HG03108 (cell line): ENCODE measurements around the gene SMPD2.

ENCODE experiments used
- ATAC-seq: cut with Tn5 transposase; IDR thresholded peaks from one replicate; pipeline ENCODE4 v1.9.1; 2021; ENCODE audit warnings: moderate library complexity; ENCODE audit not compliant: unreplicated experiment

SMPD2 gene

DNA sequence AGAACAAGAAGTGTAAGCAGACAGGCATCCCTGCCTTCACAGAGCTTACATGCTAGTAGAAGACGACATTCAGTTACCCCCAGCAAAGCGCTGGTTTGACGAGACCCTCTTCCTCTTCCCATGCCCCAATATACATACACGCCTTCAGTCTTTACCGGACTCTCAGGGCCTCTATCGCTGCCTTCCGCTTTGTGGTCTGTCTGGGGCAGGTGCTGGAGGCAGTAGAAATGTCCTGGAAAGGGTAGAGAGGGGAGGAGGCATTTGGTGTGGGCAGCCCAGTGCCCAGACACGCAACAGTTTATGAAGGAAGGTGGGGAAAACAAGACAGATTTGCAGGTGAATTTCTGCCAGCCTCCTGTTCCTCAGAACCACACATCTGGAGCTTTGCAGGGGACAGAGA is 6.0 kb downstream of the SMPD2 start:
- ATAC-seq, result no peak

DNA sequence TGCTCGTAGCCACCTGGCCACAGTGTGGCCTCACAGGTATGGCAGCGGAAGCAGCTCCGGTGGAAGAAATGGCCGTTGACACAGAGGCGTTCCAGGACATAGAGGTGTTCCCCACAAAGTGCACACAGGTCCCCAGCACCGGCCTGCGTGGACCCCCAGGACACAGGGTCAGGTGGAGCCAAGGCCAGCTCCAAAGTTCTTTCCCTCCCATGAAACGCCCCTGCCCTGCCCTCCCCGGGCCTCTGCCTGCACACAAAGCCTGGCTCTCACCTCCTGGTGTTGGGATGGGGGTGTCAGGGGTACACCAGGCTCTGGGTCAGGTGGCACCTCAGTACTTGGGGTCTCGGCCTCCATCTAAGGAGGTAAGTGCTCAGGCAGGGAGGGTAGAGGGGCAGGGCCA is 6.6 kb downstream of the SMPD2 start:
- ATAC-seq, result no peak

DNA sequence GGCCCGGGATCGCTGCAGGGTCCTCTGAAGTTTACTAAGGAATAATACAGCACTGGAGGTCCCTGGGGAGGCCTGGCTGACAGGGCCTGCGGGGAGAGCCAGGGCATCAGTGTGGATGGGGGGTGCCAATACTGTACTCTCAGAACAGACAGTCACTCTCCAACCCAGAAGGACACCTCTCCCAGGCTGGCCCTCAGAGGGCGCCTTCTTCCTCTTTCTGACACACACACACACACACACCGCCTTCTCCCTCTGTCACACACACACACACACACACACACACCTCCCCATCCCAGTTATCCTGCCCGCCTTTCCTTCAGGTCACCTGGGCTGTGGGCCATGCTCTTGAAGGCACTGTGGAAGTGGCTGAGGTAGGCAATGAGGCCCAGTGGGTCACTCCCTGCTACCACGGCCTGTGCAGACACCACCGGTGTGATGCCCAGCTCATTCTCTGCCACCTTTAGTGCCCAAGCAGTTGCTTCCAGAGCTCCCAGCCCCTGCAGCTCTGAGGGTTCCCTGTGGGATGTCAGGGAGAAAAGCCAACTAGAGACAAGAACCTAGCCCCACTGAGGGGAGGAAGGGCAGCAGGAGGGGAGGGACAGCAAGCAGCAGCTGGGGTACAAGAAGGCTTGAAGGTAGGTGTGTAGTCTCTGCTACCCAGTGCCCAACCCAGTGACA is 7.5 kb downstream of the SMPD2 start:
- ATAC-seq, result no peak

DNA sequence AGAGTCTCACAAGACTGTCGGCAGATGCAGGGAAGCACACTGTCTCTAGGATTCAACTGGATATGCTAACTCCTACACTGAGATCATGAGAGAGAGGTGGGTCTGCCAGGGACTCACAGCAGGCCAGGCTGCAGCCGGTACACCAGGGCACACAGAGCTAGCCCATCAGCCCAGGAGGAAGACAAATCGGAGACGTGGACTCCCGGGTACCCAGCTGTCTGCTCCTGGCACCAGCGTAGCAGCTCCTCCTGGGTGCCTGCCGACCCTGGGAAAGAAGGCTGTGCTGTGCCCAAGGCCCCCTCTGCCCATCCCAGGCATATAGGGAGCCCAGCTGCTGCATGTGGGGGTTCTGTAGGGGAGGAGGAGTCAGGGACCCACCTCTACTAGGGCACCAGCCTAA is 8.1 kb downstream of the SMPD2 start:
- ATAC-seq, result no peak

DNA sequence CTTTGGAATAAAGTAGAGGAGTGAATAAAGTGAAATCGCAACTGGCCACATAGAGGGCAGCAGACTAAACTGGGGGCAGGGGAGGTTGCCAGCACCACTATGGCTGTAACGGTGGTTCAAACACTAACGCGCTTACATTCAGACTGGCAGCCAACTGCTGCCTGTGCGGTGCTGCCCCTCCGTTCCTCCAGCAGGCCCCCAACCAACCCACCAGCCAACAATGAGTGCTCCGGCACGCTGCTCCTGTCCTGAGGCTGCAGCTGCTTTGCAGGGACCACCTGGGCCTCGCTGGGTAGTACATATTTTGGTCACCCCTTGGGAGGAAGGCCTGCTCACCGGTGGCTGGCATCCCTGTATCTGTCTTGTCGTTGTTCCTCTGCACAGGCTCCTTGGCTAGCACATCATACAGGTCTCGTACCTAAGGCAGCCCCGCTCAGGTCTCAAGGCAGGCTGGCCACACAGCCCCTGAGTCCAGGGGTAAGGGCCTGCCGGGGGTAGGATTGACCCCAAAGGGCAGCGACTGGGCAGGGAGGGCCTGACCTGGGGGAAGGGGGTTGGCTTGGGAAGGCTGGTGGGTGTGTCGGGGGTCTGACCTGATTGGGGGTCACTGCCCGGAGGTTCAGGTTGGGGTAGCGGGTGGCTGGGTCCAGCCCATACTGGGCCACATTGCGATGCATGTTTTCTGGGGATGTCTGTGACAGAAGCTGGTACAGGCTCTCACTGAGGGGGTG is 8.7 kb downstream of the SMPD2 start:
- ATAC-seq, result no peak

DNA sequence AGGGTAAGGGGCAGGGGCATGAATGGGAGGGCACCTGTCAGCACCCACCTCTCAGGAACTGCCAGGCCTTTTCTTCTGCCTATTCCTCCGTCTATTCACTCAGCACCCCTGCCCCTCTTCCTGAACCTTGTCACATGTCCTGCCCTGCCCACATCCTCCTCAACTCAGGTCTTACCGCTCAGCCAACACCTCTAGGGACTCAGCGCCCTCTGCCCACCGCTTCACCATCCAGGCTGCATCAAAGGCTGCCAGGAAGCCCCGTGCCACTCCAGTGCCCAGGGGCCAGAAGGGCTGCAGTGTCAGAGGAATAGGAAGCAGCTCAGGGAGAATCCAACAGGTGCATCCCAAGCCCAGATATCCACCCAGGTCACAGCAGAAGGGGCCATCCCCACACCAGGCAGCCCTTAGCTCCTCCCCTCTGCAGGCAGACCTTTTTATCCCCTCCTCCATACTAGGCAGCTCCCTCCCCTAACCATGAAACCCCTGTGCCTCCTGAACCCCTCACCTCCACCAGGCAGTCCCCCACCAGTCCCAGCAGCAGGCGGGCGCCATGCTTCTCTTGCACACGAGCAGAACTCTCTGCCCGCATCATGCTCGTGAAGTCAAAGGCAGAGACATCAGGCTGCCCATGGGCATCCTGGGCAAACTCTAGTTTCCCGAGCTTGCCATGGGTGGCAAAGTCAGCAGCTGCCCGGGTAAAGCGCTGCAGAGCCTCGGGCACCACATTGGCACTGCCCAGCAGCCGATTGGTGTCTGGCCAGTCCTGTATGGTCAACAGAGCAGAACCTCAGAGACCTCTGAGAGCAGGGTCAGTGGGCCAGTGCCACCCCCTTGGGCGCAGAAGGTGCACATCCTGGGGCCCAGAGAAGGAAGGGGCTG is 9.5 kb downstream of the SMPD2 start:
- ATAC-seq, result no peak

DNA sequence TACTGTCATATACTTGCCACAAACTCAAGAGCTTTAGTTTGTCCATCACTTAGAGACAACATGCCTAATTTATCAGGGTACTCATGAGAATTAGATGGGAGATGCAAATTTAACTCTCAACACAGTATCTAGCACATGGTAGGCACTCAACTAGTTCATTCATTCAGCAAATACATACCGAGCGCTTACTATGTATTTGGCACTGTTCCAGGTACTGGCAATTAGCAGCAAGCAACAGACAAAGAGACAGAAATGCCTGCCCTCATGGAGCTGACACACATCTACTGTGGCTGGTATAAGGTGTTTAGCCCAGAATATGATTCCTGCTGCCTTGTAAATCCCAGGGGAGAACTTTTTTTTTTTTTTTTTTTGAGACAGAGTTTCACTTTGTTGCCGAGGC is 10.3 kb downstream of the SMPD2 start:
- ATAC-seq, result no peak

DNA sequence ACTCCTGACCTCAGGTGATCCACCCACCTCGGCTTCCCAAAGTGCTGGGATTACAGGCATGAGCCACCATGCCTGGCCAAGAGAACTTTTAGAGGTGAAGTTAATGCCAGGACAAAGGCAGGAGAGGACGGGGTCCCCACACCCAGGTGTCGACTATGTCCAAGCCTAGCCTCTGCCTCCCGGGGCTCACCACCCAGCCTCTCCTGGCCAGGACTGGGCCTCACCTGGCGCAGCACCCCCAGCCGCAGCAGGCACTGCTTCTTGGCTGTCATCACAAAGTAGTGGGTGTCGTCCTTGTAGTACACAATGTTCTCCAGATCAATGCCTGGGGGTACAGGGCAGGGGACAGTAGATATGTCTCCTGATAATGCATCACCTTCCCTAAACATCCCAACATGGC is 10.9 kb downstream of the SMPD2 start:
- no peak for ATAC-seq

DNA sequence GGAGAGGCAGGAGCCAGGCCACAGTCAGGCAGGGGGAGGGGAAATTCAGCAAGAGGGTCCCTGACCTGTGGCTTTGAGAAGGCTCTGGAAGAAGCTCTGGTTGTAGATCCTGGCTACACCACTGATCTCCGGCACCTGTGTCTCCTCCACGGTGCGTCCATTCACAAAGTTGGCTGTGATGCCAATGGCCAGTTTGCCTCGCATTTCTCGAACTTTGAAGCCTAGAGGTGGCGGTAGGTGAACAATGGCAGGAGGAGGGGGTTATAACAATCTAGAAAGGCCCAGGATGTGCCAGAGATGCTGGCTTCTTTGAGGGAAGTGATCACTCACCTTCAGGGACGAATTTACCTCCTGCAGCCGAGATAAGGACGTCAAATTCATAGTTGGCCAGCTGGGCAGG is 11.7 kb downstream of the SMPD2 start:
- ATAC-seq, result no peak

DNA sequence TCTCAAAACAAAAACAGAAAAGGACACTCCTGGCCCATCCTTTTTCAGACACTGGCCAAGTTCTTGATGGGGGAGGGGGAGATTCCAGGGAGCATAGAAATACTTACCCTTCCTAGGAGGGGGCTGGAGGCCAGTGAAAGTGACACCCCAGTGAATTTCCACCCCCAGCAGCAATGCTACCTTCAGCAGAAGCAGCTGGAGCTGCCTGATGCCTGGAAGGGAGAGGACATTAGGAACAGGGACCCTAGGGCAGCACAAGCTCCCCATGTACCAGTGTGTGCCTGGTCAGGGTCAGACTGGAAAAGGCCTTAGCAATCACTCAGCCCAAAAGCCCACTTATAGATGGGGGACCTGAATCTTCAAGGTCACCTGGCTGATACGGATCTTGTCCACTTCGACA is 12.6 kb downstream of the SMPD2 start:
- ATAC-seq, result no peak

DNA sequence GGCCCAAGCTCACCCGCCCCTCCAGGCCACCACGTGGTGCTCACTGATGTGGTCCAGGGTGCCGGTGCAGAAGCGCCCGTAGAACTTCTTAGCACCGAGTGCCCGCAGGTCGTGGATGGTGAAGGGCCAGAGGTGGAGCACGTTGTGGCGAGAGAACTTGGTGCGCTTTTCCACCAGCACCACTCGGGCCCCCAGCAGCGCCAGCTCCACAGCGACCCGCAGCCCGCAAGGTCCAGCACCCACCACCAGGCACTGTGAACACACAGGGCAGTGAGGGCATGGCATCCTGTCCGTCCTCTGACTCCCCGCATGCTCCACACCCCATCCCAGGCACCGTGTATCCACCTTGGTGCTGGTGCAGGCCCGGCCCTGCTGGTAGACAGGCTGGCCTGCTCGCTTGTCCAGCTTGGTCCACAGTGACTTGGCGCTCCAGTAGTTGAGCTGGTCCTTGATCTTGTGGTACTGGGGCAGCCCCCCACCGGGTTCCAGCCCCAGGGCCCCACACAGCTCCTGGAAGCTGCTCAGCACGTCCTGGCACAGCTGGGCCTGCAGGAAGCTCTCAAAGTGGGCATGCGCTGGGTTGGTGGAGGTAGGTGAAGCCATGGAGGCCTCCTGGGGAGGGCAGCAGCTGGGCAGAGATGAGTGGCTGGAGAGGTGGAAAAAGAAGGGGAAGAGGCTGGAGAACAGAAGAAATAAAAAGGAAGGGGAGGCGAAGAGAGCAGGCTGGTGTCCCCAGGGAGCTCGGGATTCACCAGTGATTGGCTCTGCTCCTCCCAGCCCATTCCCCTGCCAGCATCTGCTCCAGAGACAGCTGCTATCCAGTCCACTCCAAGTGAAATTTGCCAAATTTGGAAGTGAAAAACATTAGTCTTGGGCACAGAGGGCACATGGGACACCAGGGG is 13.3 kb downstream of the SMPD2 start:
- ATAC-seq, result no peak

DNA sequence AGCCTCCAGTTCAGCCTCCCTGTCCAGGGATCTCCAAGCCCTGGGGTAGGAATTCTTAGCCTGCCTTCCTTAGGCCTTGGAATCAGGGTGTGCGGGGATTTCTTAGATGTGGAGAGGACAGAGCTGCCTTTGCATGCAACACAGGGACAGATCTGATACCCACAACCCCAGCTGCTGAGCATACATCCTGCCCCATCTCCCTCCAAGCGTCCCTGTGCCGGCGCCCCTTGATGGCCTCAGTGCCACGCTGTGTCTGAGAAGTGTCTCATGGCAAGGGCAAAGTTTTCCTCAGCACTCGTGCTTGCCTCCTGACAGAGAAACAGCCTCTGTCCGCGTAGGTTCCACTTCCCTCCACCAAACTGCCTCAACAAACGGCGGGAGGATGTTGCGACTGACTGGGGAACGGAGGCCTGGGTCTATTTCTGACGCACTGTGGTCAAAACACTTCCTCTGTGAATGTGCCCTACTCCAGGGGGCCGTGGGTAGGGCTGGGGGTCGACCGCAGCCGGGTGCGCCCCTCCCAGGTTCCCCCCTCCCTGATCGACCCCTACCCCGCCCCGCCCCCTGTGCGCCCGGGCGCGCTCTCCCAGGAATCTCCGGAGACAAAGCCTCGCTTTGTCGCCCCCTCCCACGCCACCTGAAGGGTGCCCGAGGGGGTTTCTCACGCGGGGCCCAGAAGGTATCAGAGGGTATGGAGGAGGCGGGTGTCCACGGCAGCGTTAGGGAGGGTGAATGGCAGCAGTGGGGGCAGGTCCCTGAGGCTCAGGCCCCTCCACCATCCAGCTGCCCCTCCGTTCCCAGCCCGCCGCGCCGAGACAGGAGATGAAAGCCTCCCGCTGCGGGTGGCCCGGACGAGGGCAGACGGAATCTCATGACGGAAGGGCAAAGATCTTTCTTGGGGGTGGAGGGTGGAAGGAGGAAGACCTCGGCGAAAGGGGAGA is 14.2 kb downstream of the SMPD2 start:
- ATAC-seq, result peak; percentile 33

DNA sequence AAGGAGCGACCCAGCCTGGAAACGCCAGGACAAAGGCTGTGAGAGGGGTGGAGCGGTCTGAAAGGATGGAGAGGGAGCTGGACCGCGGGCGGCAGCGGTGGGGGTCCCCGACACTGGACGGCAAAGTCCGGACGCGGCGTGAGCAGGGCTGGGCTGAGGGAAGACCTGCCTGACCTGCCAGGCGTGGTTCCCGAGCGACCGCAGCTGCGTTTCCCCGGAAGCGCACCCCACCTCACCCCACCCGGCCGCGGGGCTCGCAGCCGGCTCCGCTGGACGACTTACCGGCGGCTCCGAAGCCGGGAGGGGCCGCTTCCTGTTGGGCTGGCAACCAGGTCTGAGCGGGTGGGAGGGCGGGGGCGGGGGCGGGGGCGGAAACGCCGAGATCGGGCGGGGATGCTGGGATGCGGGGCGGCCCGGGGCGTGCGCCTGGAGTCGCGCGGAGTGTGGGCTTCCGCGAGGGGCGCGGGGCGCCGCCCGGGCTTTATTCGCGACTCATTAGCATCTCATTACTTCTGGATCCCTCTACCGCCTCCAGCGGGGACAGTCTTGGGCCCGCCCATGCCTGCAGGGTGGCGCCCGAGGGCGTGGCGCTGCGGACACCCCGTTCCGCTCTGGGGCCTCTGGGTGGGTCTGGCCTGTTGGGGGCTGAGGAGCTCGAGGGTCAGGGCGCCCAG is 15.1 kb downstream of the SMPD2 start, which contains the start of gene MICAL1:
MICAL1 (minus strand) TSS at position 336 of the 674 bp plus-strand sequence. CDS start 1,576 bp downstream, outside the sequence.
- ATAC-seq, result peak; percentile 47

DNA sequence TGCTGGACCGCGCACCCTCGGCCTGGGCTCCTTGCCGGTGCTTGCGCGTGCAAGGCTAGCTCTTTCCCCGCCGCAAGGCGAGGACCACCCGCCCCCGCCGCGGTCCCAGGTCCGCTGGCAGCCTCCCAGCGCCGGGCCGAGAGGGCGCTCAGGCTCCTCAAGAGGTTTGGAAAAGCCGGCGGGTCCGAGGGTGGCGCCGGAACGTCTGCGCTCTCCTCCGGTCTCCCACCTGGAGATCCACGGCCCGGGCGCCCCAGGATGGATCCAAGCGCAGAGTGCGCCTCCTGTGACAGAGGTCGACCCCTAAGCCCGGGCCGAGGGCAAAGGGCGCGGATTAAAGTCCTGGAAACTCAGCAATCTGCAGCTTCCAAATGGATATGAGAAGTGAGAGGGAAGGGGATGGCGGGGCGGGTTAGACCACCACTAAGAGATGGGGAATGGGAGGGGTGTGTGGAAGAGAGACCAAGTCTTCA is 15.6 kb downstream of the SMPD2 start:
- peak; percentile 6 for ATAC-seq

DNA sequence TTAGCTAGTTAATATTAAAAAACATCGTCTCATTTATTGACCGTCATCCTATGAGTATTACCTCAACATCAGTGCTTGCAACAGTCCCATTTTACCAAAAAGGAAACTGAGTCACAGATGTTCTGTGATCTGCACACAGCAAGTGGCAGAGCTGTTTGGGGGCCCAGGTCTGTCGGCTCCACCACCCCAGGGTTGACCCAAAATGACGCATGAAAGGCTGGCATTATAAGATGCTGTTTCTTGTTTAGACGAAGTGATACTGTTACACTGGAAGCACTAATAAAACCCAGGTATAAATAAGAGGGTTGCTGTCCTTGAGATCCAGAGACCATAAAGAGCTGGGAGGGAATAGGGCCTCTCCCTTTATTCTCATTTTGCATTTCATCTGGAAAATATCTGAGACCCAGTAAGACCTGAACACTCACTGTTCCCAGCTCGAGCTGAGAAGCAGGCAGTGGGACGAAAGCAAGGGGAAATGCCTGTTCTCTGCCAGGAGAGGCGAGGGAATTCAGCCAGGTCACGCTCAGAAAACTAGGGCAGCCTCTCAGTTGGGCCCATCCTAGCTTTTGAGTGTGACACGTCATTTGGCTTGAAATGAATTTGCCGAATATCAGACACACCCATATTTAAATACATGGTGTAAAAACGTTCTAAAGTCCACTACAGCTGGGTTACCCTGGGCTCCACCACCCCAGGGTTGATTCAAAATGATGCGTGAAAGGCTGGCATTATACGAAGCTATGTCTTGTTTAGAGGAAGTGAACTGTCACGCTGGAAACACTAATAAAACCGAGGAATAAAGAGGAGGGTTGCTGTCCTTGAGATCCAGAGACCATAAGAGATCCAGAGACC is 16.4 kb downstream of the SMPD2 start:
- ATAC-seq, result no peak

DNA sequence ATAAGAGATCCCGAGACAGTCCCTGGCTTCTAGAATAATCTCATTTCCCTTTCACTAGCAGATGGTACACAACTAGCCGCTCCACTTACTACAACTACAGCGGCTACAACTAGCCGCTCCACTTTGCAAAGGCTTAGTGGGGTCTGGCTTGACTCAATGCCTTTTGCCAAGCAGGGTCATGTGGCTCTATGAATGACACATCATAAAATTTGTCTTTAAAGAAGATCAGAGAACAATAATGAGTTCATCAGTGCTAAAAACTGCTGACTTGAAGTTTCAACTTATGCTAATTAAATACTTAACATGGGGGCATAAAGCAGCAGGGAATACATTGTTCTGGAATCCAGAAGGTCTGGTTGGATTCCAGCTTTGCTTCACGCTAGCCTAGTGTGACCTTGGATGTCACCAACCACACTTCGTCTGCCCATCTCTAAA is 17.1 kb downstream of the SMPD2 start:
- ATAC-seq, result no peak

DNA sequence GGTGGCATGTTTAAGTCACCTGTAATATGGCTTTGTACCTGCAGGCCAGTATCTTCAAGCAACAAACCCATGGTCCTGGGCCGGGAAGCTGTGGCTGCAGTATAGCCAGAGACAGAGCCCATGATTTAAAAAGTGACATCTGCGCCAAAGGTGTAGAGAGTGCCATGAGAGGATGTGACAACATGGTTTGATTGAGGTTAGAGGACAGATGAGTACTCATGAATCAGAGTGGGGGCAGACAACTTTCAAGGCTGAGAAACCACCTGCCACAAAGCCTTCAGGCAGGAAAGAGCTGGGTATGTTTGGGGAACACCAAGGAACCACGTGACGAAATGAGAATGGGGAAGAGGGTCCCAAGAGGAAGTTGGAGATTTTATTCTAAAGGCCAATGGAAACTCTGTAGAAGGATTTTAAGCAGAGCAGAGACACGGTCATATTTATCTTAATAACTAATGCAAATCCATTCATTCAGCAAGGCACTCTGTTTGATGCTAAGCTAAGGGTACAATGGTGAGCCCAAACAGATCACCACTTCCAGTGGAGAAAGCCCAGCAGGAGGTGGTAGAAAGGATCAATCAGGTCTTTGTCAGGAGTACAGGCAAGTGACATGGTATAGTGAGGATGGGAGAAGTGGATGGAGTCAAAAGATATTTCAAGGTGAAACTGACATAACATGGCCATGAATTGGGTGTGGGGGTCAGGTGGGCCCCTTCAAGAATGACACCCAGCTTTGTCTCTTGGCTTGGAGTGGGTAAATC is 18.4 kb downstream of the SMPD2 start:
- ATAC-seq, result peak; percentile 20
